RWPE2 (cell line): ENCODE data around the gene TSNAX.

Experiments used
- ATAC-seq: fragments of 200-7000 bp; cut with Tn5 transposase; 3 replicates; pipeline ENCODE4 v1.9.1; 2021; ENCODE audit warnings: low read depth
- DNase-seq: peaks from one replicate; pipeline ENCODE4 v3.0.0-alpha.2; 2020; ENCODE audit warnings: low spot score
- H3K27ac ChIP-seq: fragments of 450-650 bp; 2 replicates; pipeline ENCODE4 v1.5.1; 2017; ENCODE audit warnings: mild to moderate bottlenecking; ENCODE audit not compliant: poor library complexity, severe bottlenecking
- H3K27me3 ChIP-seq: fragments of 250-450 bp; sonication (Bioruptor Pico); 2 replicates; pipeline ENCODE4 v1.5.1; 2021; ENCODE audit warnings: mild to moderate bottlenecking, moderate library complexity; ENCODE audit not compliant: insufficient read depth, poor library complexity, severe bottlenecking
- H3K36me3 ChIP-seq: fragments of 250-450 bp; sonication (Bioruptor Pico); 2 replicates; pipeline ENCODE4 v1.5.1; 2020; ENCODE audit warnings: low read depth, mild to moderate bottlenecking, moderate library complexity
- H3K4me1 ChIP-seq: fragments of 250-450 bp; sonication (Bioruptor Pico); 2 replicates; pipeline ENCODE4 v1.5.1; 2021; ENCODE audit warnings: mild to moderate bottlenecking, moderate library complexity; ENCODE audit not compliant: insufficient read depth, poor library complexity, severe bottlenecking
- H3K4me3 ChIP-seq: fragments of 250-450 bp; sonication (Bioruptor Pico); 2 replicates; pipeline ENCODE4 v1.5.1; 2021; ENCODE audit warnings: mild to moderate bottlenecking, moderate library complexity; ENCODE audit not compliant: severe bottlenecking
- H3K9me3 ChIP-seq: fragments of 250-450 bp; sonication (Bioruptor Pico); 2 replicates; pipeline ENCODE4 v1.5.1; 2021; ENCODE audit warnings: mild to moderate bottlenecking, moderate library complexity; ENCODE audit not compliant: severe bottlenecking
- TF ChIP-seq, protein P1 (sequence below): fragments of 450-650 bp; IDR thresholded peaks from one replicate; pipeline ENCODE4 v1.5.1; 2017; ENCODE audit warnings: mild to moderate bottlenecking, moderate library complexity; ENCODE audit not compliant: poor library complexity, severe bottlenecking

TSNAX gene

DNA sequence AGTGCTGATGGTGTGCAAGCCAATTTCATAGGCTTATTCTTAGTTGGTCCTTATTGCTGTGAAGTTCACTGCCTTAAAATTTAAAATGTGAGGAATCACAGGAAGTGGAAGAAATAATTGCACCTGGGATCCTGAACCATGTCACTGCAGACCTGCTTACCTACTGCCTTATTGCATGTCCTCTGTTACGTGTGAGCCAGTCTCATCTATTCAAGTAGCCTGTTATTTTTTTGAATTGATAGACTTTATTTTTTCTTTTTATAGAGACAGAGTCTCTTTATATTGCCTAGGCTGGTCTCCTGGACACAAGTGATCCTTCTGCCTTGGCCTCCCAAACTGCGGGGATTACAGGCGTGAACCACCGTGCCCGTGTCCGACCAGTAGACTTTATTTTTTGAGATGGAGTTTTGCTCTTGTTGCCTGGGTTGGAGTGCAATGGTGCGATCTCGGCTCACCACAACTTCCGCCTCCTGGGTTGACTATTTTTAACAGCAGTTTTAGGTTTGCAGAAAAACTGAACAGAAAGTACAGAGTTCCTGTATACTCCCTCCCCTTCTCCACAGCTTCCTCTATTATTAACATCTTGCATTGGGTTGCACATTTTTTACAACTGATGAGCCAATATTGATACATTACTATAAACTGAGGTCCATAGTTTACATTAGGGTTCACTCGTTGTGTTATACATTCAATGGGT, 84.1 kb downstream of the TSNAX start:
- H3K9me3 ChIP-seq: no peaks in the 10 kb centered on the region
- H3K27ac ChIP-seq: no peak overlapping the region
- H3K36me3 ChIP-seq: no peaks in the 10 kb centered on the region
- TF ChIP-seq, protein P1, sequence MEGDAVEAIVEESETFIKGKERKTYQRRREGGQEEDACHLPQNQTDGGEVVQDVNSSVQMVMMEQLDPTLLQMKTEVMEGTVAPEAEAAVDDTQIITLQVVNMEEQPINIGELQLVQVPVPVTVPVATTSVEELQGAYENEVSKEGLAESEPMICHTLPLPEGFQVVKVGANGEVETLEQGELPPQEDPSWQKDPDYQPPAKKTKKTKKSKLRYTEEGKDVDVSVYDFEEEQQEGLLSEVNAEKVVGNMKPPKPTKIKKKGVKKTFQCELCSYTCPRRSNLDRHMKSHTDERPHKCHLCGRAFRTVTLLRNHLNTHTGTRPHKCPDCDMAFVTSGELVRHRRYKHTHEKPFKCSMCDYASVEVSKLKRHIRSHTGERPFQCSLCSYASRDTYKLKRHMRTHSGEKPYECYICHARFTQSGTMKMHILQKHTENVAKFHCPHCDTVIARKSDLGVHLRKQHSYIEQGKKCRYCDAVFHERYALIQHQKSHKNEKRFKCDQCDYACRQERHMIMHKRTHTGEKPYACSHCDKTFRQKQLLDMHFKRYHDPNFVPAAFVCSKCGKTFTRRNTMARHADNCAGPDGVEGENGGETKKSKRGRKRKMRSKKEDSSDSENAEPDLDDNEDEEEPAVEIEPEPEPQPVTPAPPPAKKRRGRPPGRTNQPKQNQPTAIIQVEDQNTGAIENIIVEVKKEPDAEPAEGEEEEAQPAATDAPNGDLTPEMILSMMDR: no peak
- no peak for DNase-seq
- no peak for ATAC-seq
- H3K27me3 ChIP-seq: no peaks in the 10 kb centered on the region
- no peak overlapping the region for H3K4me3 ChIP-seq
- no peaks in the 10 kb centered on the region for H3K4me1 ChIP-seq

DNA sequence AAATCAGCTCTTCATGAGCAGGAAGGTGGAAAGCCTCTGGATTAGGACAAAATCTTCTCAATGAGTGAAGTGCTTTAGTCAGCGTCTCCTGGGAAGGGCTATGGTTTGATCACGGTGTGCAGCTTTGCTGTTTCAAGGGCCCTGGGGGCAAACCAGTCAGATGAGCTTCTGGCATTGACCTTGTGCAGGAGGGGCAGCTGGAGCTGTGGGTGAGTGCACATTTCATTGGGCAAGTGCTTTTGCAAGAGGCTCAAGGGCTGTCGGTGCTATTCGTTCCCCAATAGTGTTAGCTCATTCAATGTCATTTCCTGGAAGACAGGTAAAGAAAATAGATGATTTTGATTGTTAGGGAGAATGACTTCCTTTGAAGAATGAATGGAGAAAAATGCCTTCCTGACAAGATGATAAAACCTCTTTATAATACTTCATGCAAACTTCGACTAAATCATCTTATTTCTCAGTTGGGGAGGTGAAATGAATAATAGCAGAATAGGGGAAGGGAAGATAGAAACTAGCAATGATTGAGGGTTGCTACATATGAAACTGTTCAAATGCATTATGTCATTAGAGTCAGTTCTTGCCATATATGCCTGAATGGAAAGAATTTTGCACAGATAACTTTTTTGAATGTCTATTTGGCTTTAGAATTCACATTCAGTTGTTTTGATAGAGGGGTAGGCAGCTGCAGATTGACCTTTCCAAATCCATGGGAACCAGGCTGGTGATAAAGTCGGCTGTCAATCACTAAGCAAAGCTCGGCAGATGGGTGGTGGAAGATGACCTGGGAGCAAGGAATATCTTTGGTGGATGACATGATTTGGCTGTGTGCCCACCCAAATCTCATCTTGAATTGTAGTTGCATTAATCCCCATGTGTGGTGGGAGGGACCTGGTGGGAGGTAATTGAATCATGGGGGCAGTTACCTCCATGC, 85.2 kb downstream of the TSNAX start:
- ATAC-seq (no peak), DNase-seq (no peak)
- TF ChIP-seq, protein P1: no peak
- no peaks in the 10 kb centered on the region for H3K27me3 ChIP-seq
- no peak overlapping the region for H3K4me3 ChIP-seq
- H3K9me3 ChIP-seq: no peaks in the 10 kb centered on the region
- no peaks in the 10 kb centered on the region for H3K36me3 ChIP-seq
- H3K27ac ChIP-seq: no peak overlapping the region
- no peaks in the 10 kb centered on the region for H3K4me1 ChIP-seq
